HCT116 (cell line): ENCODE measurements around the gene TJP1.

ENCODE experiments used
- EZH2 ChIP-seq: fragments of 200-600 bp; sonication (generic); IDR thresholded peaks from 2 replicates; pipeline ENCODE4 v1.6.1; 2017; ENCODE audit warnings: antibody characterized with exemption, mixed run types
- EZH2phosphoT487 ChIP-seq: fragments of 200-600 bp; IDR thresholded peaks from 2 replicates; pipeline ENCODE4 v1.6.1; 2018; ENCODE audit warnings: antibody characterized with exemption, borderline replicate concordance
- FOSL1 ChIP-seq: IDR thresholded peaks from 2 replicates; pipeline ENCODE4 v1.6.1; 2012; ENCODE audit warnings: low read depth
- JUND ChIP-seq: IDR thresholded peaks from 2 replicates; pipeline ENCODE4 v1.6.1; 2012
- POLR2A ChIP-seq: IDR thresholded peaks from 2 replicates; pipeline ENCODE4 v1.7.0; 2011; ENCODE audit warnings: borderline replicate concordance; ENCODE audit not compliant: insufficient read depth, insufficient read length; ENCODE audit errors: extremely low read depth
- POLR2AphosphoS5 ChIP-seq: IDR thresholded peaks from 2 replicates; pipeline ENCODE4 v1.6.1; 2011; ENCODE audit warnings: mild to moderate bottlenecking, low read depth, low read length, moderate library complexity
- RAD21 ChIP-seq: IDR thresholded peaks from 2 replicates; pipeline ENCODE4 v1.6.1; 2012; ENCODE audit warnings: low read depth, mild to moderate bottlenecking
- SIN3A ChIP-seq: IDR thresholded peaks from 2 replicates; pipeline ENCODE4 v1.6.1; 2012; ENCODE audit warnings: low read depth
- TCF7L2 ChIP-seq: IDR thresholded peaks from 2 replicates; pipeline ENCODE4 v1.7.0; 2011; ENCODE audit warnings: borderline replicate concordance, inconsistent platforms; ENCODE audit not compliant: insufficient read depth, insufficient read length; ENCODE audit errors: extremely low read depth
- YY1 ChIP-seq: IDR thresholded peaks from 2 replicates; pipeline ENCODE4 v1.6.1; 2011; ENCODE audit warnings: low read length, low read depth, moderate library complexity, mild to moderate bottlenecking; ENCODE audit not compliant: insufficient replicate concordance; ENCODE audit errors: extremely low read depth
- ZNF274 ChIP-seq: fragments of 200-500 bp; sonication (Bioruptor generic); IDR thresholded peaks from 2 replicates; pipeline ENCODE4 v1.6.1; 2014; ENCODE audit warnings: mild to moderate bottlenecking, low read depth, low read length, inconsistent platforms
- TF ChIP-seq, protein P1 (sequence below), 3 experiments: fragments of 200-600 bp in 1 of 3; sonication (generic) in 1 of 3; IDR thresholded peaks in 2 of 3; conservative IDR thresholded peaks in 1 of 3; 2 replicates each; pipeline ENCODE4 v1.5.1; 2012 to 2017; ENCODE audit warnings: low read depth in 2 of 3, low read length in 2 of 3, antibody characterized with exemption in 1 of 3, borderline replicate concordance in 1 of 3, control low read depth in 1 of 3, mild to moderate bottlenecking in 1 of 3, mixed read lengths in 1 of 3, mixed run types in 1 of 3, moderate library complexity in 1 of 3; ENCODE audit not compliant: insufficient read depth in 1 of 3
- TF ChIP-seq, protein P2 (sequence below): IDR thresholded peaks from 2 replicates; pipeline ENCODE4 v1.6.1; 2012; ENCODE audit warnings: low read depth

DNA sequence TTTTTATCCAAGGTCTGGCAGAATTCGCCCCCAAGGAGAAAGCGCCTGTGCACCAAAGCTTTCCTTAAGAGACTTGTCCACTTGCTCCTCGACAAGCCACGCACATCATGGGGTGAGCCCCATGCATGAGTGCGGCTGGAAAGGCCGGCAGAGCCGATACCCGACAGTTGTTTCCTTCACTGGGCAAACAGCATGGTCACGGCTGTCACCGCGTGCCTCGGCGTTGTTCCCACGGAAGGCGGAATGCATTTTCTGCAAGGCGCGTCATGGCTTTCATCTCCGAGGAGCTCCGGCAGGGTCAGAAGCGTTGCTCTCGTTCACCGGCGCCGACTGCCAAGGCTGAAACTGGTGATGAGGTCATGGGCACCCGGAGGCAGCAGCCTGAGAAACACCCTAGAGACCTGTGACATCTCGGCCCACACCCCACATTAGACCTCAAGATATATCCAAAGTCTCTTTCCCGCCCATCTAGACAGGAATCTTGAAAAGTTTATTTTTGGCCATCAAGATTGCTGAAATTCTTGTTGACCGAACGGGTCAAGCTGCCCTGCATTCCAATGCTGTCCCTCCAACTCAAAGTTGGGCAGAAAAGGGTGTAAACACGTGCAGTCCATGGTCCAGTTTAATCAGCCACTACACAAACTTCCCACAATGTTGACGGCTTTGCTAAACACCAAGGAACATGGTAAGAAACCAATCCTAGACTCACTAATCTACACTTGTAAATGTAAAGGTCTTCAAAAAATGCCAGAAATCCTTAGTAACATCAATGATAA, 604 bp upstream of the TJP1 start:
- no peak for TF ChIP-seq ZNF274
- no peak for TF ChIP-seq POLR2AphosphoS5
- TF ChIP-seq, protein P1, sequence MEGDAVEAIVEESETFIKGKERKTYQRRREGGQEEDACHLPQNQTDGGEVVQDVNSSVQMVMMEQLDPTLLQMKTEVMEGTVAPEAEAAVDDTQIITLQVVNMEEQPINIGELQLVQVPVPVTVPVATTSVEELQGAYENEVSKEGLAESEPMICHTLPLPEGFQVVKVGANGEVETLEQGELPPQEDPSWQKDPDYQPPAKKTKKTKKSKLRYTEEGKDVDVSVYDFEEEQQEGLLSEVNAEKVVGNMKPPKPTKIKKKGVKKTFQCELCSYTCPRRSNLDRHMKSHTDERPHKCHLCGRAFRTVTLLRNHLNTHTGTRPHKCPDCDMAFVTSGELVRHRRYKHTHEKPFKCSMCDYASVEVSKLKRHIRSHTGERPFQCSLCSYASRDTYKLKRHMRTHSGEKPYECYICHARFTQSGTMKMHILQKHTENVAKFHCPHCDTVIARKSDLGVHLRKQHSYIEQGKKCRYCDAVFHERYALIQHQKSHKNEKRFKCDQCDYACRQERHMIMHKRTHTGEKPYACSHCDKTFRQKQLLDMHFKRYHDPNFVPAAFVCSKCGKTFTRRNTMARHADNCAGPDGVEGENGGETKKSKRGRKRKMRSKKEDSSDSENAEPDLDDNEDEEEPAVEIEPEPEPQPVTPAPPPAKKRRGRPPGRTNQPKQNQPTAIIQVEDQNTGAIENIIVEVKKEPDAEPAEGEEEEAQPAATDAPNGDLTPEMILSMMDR (IDR thresholded peaks at IDR 0.05 in 2 of 3, conservative IDR thresholded peaks at IDR 0.05 in 1 of 3; ENCODE audit: borderline replicate concordance in 1 of 3, insufficient read depth in 1 of 3, low read depth in 2 of 3, low read length in 2 of 3): no peak
- TF ChIP-seq YY1: no peak
- TF ChIP-seq SIN3A: no peak
- TF ChIP-seq POLR2A: no peak
- TF ChIP-seq JUND: no peak
- no peak for TF ChIP-seq EZH2
- peak; percentile 73 for TF ChIP-seq TCF7L2
- no peak for TF ChIP-seq EZH2phosphoT487
- TF ChIP-seq, protein P2, sequence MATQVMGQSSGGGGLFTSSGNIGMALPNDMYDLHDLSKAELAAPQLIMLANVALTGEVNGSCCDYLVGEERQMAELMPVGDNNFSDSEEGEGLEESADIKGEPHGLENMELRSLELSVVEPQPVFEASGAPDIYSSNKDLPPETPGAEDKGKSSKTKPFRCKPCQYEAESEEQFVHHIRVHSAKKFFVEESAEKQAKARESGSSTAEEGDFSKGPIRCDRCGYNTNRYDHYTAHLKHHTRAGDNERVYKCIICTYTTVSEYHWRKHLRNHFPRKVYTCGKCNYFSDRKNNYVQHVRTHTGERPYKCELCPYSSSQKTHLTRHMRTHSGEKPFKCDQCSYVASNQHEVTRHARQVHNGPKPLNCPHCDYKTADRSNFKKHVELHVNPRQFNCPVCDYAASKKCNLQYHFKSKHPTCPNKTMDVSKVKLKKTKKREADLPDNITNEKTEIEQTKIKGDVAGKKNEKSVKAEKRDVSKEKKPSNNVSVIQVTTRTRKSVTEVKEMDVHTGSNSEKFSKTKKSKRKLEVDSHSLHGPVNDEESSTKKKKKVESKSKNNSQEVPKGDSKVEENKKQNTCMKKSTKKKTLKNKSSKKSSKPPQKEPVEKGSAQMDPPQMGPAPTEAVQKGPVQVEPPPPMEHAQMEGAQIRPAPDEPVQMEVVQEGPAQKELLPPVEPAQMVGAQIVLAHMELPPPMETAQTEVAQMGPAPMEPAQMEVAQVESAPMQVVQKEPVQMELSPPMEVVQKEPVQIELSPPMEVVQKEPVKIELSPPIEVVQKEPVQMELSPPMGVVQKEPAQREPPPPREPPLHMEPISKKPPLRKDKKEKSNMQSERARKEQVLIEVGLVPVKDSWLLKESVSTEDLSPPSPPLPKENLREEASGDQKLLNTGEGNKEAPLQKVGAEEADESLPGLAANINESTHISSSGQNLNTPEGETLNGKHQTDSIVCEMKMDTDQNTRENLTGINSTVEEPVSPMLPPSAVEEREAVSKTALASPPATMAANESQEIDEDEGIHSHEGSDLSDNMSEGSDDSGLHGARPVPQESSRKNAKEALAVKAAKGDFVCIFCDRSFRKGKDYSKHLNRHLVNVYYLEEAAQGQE: no peak
- TF ChIP-seq FOSL1: no peak
- no peak for TF ChIP-seq RAD21
